HG03097 (cell line): ENCODE results near the gene KIAA0586.
A peak's percentile ranks its signal among the peaks of the same experiment; 100 is the strongest.
"Not testable (repeated sequence)": the region's sequence is repeated elsewhere in the genome, so short reads cannot be mapped to it uniquely, and the experiment has no call there.

Experiments
- ATAC-seq: cut with Tn5 transposase; IDR thresholded peaks from one replicate; pipeline ENCODE4 v1.9.1; 2021; ENCODE audit not compliant: unreplicated experiment, low FRiP score

KIAA0586 gene

GRCh38 chr14:58463147-58463546, 35.6 kb downstream of the KIAA0586 start:
- no peak for ATAC-seq

- no peak for ATAC-seq
Measured at GRCh38 chr14:58464652-58465051, 37.1 kb downstream of the KIAA0586 start.

- ATAC-seq: no peak
Measured at GRCh38 chr14:58465421-58465820, 37.9 kb downstream of the KIAA0586 start.

GRCh38 chr14:58466459-58466858, 38.9 kb downstream of the KIAA0586 start:
- ATAC-seq: no peak

GRCh38 chr14:58467575-58467974, 40.1 kb downstream of the KIAA0586 start:
- no peak for ATAC-seq

DNA sequence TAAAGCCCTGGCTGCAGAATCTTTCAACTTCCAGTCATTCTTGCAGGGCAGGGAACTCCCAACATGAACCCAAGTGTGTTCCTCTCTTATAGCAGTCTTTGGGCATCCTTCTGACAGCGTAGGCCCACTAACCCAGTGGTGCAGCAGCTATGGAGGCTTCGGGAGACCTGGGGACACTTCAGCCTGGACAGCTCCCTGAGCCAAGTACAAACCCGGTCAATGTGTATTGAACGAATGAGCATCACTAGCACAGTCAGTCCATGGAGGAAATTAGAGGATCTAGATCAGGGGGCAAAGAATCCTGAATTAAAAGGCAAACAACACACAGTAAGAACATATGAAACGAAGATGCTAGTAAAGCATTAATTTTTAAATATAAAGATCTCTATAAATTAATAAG, 41.8 kb downstream of the KIAA0586 start:
- no peak for ATAC-seq

- no peak for ATAC-seq
Measured at GRCh38 chr14:58476320-58476719, 48.8 kb downstream of the KIAA0586 start.

GRCh38 chr14:58477653-58478052, 50.1 kb downstream of the KIAA0586 start:
- ATAC-seq: no peak

- ATAC-seq: not testable (repeated sequence)
Measured at GRCh38 chr14:58478329-58478728, 50.8 kb downstream of the KIAA0586 start.

DNA sequence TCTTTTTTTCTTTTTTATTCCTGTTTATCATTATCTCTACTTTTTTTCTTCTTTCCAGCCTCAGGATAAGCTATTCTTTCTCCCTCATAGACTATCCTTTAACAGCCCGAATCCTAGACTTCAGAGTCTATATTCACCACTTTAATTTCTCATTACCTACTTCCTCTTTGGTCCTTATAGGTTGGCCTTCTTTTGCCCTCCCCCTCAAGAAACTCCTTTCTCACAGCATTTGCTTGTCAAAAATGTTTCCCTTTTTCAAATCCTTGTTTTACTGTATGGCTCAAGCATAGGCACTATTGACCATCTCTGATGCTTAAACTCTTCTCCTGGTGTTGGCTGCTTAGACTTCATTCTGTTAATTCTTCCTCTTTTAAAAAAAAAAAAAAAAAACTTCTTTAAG, 52.5 kb downstream of the KIAA0586 start:
- ATAC-seq: no peak

DNA sequence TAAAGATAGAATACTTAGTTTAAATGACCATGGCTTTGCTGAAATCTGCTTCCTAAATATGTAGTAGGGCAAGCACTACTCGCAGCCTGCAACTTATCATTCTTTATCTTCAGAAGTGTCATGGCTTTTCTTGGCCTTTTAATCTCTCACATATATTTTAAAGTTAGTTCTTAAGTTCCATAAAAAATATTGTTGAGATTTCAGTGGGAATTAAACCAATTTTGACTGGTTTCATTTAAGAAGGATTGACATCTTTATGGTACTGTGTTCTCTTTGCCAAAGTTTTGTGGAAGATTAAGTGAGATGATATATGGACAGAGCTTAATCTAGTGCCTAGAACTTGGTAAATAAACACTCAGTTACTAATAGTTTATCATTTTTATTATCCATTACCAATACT, 56.7 kb downstream of the KIAA0586 start:
- no peak for ATAC-seq

GRCh38 chr14:58488550-58488949, 61.0 kb downstream of the KIAA0586 start:
- no peak for ATAC-seq

DNA sequence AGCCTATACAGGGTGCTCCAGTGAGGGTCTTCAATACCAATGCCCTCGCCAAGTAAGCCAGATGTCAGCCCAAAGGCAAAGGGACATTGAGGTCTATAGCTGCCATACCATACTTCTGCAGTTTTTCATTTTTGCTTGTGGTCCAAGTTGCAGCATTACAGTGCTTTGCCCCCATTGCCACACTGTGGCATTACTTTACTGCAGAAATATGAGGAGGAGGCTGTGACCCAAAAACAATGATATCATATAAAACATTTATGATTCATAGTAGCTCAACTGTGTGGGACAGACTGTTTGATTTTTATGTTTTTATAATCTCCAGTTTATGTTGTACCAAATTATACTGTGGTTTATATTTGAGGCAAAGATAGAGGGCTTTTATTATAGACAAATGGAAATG, 64.1 kb downstream of the KIAA0586 start:
- ATAC-seq: no peak

DNA sequence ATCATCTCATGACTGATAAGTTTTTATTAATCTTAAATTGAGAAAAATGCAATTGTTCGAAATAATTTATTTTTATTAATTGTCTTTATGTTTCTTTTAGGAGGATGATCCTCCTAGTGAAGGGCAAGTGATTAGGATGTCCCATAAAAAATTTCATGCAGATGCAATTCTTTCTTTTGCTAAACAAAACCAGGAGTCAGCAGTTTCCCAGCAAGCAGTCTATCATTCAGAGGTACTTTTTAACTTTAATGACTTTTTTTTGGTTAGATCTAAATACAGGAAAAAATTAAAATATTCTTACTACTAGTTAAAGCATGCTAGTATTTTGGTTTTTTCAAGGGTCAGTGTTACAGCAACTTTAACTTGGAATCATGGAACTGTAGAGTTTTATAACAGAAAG, 64.5 kb downstream of the KIAA0586 start:
- no peak for ATAC-seq

GRCh38 chr14:58501214-58501816, 73.8 kb downstream of the KIAA0586 start:
- ATAC-seq: peak; percentile 61

DNA sequence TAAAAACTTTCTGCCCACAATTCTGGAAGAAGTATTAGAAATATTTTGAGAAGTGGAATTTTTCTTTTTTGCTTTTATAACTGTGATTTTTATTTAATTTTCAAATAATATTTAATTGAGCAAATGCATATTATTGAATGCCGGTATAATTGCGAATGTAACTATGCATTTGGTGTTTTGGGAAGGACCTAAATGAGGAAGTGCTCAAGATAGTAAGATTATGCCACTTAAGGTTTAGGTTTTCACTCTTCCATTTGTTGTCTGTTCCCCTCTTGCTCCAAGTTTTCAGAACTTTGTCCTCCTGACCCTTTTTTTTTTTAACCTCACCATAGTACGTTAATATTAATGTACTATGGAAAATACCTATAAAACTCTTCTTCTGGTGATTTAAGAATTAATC, 85.8 kb downstream of the KIAA0586 start:
- no peak for ATAC-seq

DNA sequence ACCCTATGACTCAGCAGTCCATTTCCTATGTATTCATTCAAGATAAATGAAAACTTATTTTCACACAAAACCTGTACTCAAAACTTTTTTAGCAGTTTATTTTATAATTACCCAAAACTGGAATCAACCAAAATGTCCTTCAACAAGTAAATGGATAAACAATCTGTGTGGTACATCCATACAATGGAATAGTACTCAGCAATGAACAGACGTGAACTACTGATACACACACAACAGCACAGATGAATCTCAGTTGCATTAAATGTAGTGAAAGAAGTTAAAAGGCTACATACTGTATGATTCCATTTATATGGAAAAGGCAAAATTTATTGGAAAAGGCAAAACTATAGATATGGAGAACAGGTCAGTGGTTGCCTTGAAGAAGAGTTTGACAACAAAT, 90.1 kb downstream of the KIAA0586 start:
- no peak for ATAC-seq

- ATAC-seq: not testable (repeated sequence)
Measured at GRCh38 chr14:58525691-58526090, 98.2 kb downstream of the KIAA0586 start.

DNA sequence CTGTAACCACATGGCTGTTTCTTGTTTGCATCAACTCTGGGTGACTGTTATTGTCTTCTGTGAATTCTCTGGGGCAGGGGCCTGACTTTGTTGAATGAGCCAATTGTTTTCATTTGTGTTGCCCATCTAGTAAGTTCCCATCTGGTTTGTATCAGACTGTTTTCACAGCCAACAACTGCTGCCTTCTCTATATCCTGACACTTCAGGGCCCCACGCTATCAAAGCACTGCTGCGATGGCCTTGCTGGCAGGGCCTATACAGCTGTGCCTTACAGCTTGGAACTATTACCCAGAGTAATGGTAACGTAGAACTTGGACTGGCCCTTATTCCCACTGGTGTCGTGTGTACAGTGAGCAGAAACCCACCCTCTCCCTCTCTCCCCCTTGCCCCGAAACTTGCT, 105.9 kb downstream of the KIAA0586 start:
- ATAC-seq: no peak

DNA sequence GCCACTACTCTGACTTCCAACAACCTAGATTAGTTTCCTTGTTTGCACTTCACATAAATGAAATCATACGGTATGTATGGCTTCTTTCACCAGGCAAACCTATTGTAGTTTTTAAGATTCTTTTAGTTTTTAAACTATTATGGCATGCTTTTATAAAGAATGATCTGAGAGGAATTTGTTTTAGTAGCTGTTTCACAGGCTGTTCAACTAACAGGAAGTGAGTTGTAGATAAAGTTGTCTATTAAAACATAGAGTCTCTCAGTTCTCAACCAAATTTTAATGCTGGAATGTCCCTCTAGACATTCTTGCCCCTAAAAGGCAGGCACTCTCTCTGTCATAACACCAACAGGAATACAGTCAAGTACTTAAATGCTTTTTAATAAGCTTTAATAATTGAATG, 107.5 kb downstream of the KIAA0586 start:
- no peak for ATAC-seq

- no peak for ATAC-seq
Measured at GRCh38 chr14:58537004-58537403, 109.5 kb downstream of the KIAA0586 start.

DNA sequence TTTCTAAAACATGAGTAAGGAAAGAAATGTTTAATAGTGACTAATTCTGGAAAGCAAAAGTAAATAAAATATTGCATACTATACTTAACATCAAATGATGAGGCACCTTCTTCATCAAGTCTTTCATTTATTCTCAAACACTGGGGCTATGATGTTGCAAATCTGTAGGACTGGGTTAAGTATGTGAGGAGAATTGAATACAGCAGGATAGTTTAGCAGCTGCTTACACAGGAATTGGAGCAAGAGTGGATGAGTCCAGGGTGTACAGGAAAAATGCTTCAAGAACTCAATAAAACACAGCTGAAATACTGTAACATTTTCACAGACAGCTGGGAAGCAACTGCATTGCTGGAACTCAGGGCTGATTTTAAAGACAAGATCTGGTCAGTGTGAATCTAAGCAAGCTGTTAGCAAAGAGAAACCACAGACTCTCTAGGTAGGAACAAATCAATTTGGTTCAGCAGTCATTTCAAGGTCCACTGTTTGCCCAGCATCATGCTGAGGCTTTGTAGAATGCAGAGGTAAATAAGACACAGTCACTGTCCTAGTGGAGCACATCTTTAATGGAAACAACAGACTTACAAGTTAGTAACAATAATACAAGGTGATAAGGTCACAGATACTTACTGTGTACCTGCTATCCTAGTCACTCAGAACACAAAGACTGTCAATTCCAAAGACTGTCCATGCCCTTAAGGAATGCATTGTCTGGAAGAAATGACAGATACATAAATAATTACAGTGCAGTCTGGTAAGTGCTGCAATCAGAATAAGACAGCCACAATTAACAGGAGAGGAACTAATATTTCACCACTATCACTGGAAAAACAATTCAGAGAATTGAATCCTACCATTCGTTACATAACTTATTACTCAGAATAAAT, 113.5 kb downstream of the KIAA0586 start:
- no peak for ATAC-seq
